Right atrium auricular region (tissue), 2 donors: Measurements from ENCODE around the gene AHNAK. TPM values are rescaled to one million over a fixed set of nuclear protein-coding genes. Genes with fewer than 3 reads are reported as not detected.

Experiments
- DNase-seq: peaks from one replicate; pipeline ENCODE4 v3.0.0-alpha.2; 2019; ENCODE audit warnings: low spot score
- H3K27ac ChIP-seq, 2 donors: fragments of 200-600 bp; sonication (generic); 1 replicate in 1 of 2; 2 replicates in 1 of 2; pipeline ENCODE4 v1.5.1; 2016 to 2019
- H3K27me3 ChIP-seq, 2 donors: fragments of 200-600 bp; sonication (generic); one replicate each; pipeline versions ENCODE4 v1.5.1 to v1.6.0; 2017 to 2019
- H3K36me3 ChIP-seq: fragments of 200-600 bp; sonication (generic); one replicate; pipeline ENCODE4 v1.5.1; 2016
- H3K4me1 ChIP-seq, 2 donors: fragments of 200-600 bp; sonication (generic); one replicate each; pipeline versions ENCODE4 v1.5.1 to v1.6.0; 2017 to 2019
- H3K4me3 ChIP-seq, 2 donors: fragments of 200-600 bp; sonication (generic); 1 replicate in 1 of 2; 2 replicates in 1 of 2; pipeline ENCODE4 v1.5.1; 2017 to 2019; ENCODE audit warnings: mild to moderate bottlenecking in 1 of 2, moderate library complexity in 1 of 2
- H3K9me3 ChIP-seq, 2 donors: fragments of 200-600 bp; sonication (generic); one replicate each; pipeline ENCODE4 v1.5.1; 2019
- total RNA-seq, 2 donors: library from RNA; depleted of rRNA; stranded (reverse); fragments of >200 nt; gene quantifications; one replicate each; pipeline ENCODE4 v1.1.0, GENCODE V29; 2016
- TF ChIP-seq, protein P1 (sequence below), 2 donors: fragments of 200-600 bp; sonication (generic); IDR thresholded peaks; one replicate each; pipeline ENCODE4 v1.5.1; 2019; ENCODE audit warnings: antibody characterized with exemption in 2 of 2

Gene AHNAK
- total RNA-seq, 2 donors from 2014 or later: 270 to 441 TPM

DNA sequence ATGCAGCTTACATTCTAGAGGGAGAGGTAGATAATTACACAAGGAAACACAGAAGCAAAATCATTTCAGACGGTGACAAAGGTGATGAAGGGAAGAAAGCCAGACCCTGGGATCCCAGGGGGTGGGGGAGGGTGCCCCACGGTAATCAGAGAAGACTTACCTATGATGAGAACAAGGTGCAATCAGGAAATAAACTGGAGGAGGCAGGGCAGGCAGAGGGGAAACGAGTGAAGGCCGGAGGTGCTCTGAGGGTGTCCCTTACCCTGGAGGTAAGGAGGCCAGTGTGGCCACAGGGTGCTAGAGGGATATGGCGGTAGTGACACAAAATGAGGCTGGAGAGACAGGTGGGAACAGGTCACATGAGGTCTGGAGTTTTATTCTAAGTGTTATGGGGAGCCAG is 141.7 kb downstream of the AHNAK start:
- Histone ChIP-seq H3K4me3 (no peak overlapping the region), H3K4me1 (peaks cover 0 to 30% of the 10 kb centered on the region in 2 donors), H3K36me3 (no peaks in the 10 kb centered on the region), H3K9me3 (no peaks in the 10 kb centered on the region), H3K27ac (no peak overlapping the region), H3K27me3 (no peaks in the 10 kb centered on the region)
- TF ChIP-seq, protein P1, sequence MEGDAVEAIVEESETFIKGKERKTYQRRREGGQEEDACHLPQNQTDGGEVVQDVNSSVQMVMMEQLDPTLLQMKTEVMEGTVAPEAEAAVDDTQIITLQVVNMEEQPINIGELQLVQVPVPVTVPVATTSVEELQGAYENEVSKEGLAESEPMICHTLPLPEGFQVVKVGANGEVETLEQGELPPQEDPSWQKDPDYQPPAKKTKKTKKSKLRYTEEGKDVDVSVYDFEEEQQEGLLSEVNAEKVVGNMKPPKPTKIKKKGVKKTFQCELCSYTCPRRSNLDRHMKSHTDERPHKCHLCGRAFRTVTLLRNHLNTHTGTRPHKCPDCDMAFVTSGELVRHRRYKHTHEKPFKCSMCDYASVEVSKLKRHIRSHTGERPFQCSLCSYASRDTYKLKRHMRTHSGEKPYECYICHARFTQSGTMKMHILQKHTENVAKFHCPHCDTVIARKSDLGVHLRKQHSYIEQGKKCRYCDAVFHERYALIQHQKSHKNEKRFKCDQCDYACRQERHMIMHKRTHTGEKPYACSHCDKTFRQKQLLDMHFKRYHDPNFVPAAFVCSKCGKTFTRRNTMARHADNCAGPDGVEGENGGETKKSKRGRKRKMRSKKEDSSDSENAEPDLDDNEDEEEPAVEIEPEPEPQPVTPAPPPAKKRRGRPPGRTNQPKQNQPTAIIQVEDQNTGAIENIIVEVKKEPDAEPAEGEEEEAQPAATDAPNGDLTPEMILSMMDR (IDR thresholded peaks at IDR 0.05): no peak
- no peak for DNase-seq

DNA sequence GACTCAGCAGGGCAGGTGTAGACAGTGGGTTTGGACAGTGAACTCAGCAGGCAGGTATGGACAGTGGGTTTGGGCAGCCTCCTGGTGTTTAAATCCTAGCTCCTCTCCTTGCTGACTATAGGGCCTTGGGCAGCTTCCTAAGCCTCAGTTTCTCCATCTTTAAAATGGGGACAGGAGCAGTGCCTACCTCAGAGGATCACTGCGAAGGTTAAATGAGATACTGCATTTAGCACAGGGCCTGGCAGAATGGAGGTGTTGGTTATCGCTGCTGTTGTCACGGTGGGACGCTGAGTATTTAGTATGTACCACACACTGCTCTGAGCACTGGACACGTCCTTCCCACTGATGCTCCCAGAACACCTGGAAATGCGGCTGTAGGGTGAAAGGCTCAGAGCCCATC is 142.2 kb downstream of the AHNAK start:
- H3K27me3 ChIP-seq: no peaks in the 10 kb centered on the region
- peaks cover 0 to 35% of the 10 kb centered on the region in 2 donors for H3K4me1 ChIP-seq
- no peaks in the 10 kb centered on the region for H3K36me3 ChIP-seq

DNA sequence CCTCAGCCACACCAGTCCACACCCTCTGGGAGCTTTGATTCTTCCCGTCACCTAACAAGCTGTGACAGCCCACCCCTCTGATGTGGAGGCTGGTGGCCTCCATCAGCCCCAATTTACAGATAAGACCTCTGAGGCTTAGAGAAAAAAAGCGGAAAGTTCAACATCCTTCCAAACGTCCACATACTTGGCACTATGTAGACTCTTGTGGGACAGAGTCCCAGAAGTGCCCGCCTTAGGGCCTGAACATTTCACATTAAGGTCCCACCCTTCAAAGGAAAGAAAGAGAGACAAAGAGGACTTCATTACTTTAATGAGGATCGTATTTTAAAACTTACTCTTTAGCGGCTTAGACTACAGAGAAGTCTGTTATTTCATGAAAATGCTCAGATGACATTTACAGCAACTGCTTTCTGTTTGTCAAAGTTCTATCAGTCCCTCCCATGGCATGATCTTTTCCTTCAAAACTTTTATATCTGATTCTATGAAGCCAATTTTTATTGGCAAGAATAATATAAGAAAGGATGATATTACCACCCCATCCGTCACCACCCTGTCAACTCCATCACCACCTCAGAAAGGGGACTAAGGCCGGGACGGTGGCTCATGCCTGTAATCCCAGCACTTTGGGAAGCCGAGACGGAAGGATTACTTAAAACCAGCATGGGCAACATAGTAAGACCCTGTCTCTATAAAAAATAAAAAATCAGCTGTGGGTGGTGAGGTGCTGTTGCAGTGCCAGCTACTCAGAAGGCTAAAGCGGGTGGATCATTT is 143.5 kb downstream of the AHNAK start:
- no peak overlapping the region for H3K4me3 ChIP-seq
- H3K27me3 ChIP-seq: no peaks in the 10 kb centered on the region
- DNase-seq: no peak
- peak overlapping the region in 1 of 2 donors; percentile 69 for H3K27ac ChIP-seq
- TF ChIP-seq, protein P1 (IDR thresholded peaks at IDR 0.05): no peak
- H3K9me3 ChIP-seq: no peaks in the 10 kb centered on the region
- no peaks in the 10 kb centered on the region for H3K36me3 ChIP-seq
- peaks cover 0 to 48% of the 10 kb centered on the region in 2 donors for H3K4me1 ChIP-seq

More for the DNA sequence above, 142.2 kb downstream of the AHNAK start:
- no peak for DNase-seq
- TF ChIP-seq, protein P1 (IDR thresholded peaks at IDR 0.05): no peak
- Histone ChIP-seq H3K9me3 (no peaks in the 10 kb centered on the region), H3K27ac (no peak overlapping the region), H3K4me3 (no peak overlapping the region)

DNA sequence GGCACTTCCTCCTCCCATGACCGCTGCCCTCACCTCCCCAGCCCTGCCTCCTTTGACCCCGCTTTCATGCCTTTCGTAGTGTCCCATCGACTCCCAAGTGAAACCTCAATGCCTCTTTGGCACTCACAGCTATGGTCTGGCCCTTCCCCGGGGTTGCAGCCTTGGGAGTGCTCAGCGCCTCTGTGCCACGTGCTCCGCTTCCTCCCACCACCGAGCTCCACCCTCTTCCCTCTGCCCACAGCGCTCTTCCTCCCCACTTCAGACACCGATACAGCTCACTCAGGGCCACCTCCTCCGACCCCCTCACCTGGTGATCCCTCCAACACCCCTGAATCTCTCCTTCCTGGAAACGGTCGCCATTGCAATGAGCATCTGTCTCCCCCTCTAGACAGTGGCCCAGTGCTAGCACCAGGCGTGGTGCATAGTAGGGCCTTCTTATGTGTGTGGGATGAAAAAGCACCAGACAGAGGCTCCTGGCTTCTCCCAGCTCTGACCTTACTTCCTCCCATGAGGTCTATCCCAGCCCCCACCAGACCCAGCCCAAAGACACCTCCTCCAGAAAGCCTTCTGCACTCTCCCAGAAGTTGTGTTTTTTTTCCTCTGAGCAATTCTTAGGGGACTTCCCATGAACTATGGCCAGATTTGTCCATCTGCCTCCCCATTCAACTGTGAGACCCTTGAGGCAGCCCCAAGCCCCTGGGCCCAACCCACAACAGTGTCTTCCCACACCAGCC is 144.2 kb downstream of the AHNAK start:
- DNase-seq: peak; percentile 80
- Histone ChIP-seq H3K9me3 (no peaks in the 10 kb centered on the region), H3K27me3 (no peaks in the 10 kb centered on the region), H3K36me3 (no peaks in the 10 kb centered on the region), H3K4me3 (peak overlapping the region in 1 of 2 donors; percentile 4), H3K27ac (peak overlapping the region; percentile 69 to 72), H3K4me1 (peaks cover 0 to 55% of the 10 kb centered on the region in 2 donors)
- TF ChIP-seq, protein P1 (IDR thresholded peaks at IDR 0.05): no peak

DNA sequence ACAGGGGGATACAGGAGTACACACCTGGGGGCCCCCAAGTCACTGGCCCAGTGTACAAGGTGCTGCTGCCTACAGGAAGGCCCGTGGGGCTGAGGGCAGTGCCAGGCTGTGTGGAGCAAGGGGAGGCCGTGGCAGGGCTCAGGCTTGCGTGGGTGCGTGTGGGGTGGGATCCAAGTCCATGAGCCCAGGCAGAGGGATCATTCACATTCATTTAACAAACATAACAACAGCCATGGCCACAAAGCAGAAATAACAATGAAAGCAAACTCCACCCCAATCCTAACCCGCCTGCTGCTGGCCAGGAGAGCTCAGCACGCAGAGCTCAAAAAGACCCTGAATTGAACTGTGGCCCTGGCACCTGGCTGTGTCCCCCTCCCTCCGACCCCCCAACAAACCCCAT is 144.8 kb downstream of the AHNAK start:
- Histone ChIP-seq H3K27me3 (no peaks in the 10 kb centered on the region), H3K27ac (peak overlapping the region; percentile 69 to 72), H3K4me1 (peaks cover 0 to 61% of the 10 kb centered on the region in 2 donors), H3K4me3 (peak overlapping the region in 1 of 2 donors; percentile 4), H3K9me3 (no peaks in the 10 kb centered on the region), H3K36me3 (no peaks in the 10 kb centered on the region)
- TF ChIP-seq, protein P1 (IDR thresholded peaks at IDR 0.05): no peak
- DNase-seq: no peak
